ENCODE results near the gene PTPN2. TPM values are rescaled to one million over a fixed set of nuclear protein-coding genes. Genes with fewer than 3 reads are reported as not detected.

PTPN2 gene
- total RNA-seq, 2 experiments from 2014 or later: 49.4 to 53.8 TPM

DNA sequence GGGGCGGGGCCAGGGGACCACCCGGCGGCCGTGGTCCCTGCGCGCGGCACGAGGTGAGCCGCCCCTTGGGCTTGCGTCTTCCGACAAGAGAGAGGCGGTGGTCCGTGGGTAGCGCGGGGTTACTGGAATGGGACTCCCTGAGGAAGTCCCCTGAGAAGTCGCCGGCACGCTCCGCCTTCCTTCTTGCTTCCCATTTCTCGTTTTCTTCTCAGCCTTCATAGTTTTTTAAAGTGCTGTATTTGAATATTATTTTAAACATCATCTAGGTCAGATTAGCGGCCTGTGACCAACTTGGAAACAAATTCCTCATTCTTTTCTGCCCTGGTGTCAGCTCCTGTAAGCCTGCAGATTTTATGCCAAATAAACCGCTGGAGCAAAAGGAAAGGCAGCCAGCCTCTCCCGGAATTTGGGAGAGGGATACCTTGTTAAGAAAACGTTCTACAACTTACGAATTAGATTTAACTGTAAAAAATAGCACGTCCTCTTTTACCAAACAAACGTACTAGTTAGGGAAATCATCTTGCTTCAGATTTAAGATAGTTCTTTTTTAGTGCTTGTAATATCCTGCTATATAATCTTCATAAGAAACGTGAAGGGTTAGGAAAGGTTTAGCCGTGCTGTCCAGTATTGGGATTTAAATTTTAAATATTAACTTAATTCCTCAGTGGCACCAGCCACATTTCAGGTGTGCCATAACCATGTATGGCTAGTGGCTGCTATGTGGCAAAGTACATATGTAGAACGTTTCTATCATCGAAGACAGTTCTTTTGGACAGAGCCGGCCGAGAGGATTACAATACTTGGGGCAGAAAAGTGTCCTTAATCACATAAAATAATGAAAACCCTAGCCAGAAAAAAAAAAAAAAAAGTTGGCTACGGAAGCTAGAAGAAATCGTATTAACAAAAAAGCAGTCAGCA is 628 bp upstream of the PTPN2 start:
- CTCF ChIA-PET: interaction anchor here (1.3 kb wide), 1 partner anchor 331 kb away, joined by 4 read pairs; no protein-coding TSS in a partner anchor
- intact Hi-C loops (cut with DNase I, micrococcal nuclease): loop anchor here in 1 of 2 experiments (1.0 to 10.0 kb wide), 5 partner anchors 42 to 840 kb away; partner anchors contain the start of genes AFG3L2, CEP192, FAM210A and RNMT
- Mint-ChIP-seq H3K27me3 (no peaks in the 10 kb centered on the region), H3K4me1 (ENCODE audit: low read depth) (peaks cover 56% of the 10 kb centered on the region), H3K27ac (peak overlapping the region; percentile 99), H3K36me3 (ENCODE audit: low read depth) (peaks cover 18% of the 10 kb centered on the region), H3K4me3 (peak overlapping the region; percentile 97), H3K9me3 (no peaks in the 10 kb centered on the region)
- ATAC-seq (ENCODE audit: poor library complexity): no peak
- H3K4me1 ChIP-seq (ENCODE audit: insufficient read depth, low read length): peaks cover 41% of the 10 kb centered on the region
- TF ChIP-seq, protein P1, sequence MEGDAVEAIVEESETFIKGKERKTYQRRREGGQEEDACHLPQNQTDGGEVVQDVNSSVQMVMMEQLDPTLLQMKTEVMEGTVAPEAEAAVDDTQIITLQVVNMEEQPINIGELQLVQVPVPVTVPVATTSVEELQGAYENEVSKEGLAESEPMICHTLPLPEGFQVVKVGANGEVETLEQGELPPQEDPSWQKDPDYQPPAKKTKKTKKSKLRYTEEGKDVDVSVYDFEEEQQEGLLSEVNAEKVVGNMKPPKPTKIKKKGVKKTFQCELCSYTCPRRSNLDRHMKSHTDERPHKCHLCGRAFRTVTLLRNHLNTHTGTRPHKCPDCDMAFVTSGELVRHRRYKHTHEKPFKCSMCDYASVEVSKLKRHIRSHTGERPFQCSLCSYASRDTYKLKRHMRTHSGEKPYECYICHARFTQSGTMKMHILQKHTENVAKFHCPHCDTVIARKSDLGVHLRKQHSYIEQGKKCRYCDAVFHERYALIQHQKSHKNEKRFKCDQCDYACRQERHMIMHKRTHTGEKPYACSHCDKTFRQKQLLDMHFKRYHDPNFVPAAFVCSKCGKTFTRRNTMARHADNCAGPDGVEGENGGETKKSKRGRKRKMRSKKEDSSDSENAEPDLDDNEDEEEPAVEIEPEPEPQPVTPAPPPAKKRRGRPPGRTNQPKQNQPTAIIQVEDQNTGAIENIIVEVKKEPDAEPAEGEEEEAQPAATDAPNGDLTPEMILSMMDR (IDR thresholded peaks at IDR 0.05): no peak
- peak overlapping the region; percentile 77 for H3K4me3 ChIP-seq (ENCODE audit: low read length)
- DNase-seq: no peak
- POLR2A ChIA-PET: interaction anchor here (0.7 to 3.6 kb wide), 14 partner anchors 26 to 842 kb away, joined by 3 to 45 read pairs (median 8); partner anchors contain the start of genes AFG3L2, CEP192, CEP76 and FAM210A
- no peaks in the 10 kb centered on the region for H3K27me3 ChIP-seq (ENCODE audit: control insufficient read depth in 1 of 2, insufficient read depth in 2 of 2, low read length in 2 of 2)
- peak overlapping the region; percentile 79 to 99 for H3K27ac ChIP-seq (ENCODE audit: low read depth in 1 of 2, low read length in 2 of 2)
- no peaks in the 10 kb centered on the region for H3K9me3 ChIP-seq (ENCODE audit: control insufficient read depth in 1 of 2, insufficient read depth in 1 of 2, low read length in 2 of 2)
- no peaks in the 10 kb centered on the region for H3K36me3 ChIP-seq (ENCODE audit: insufficient read depth, low read length)

DNA sequence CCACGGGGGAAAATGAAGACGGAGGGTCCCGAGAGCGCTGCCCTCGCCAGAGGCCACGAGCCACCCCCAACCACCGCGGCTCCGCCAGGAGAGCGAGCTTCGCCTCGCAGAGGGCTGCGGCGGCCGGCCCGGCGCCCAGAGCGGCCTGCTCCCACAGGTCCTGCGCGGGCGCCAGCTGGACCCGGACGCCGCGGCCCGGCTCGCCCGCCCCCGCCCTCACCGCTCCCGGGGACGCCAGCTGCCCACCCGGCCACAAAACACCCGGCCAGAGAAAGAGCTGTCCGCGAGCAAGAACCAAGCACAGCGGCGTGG is 709 bp downstream of the PTPN2 start:
- no peaks in the 10 kb centered on the region for H3K9me3 ChIP-seq (ENCODE audit: control insufficient read depth in 1 of 2, insufficient read depth in 1 of 2, low read length in 2 of 2)
- ChIA-PET POLR2A (interaction anchor here (0.6 to 3.6 kb wide), 25 partner anchors 8 to 975 kb away, joined by 3 to 45 read pairs (median 5); partner anchors contain the start of genes AFG3L2, CEP192, CEP76 and PSMG2), CTCF (interaction anchor here (0.8 to 1.7 kb wide), 3 partner anchors 10 to 51 kb away, joined by 3 to 4 read pairs (median 3); no protein-coding TSS in a partner anchor)
- no peaks in the 10 kb centered on the region for H3K36me3 ChIP-seq (ENCODE audit: insufficient read depth, low read length)
- Mint-ChIP-seq H3K36me3 (ENCODE audit: low read depth) (peaks cover 18% of the 10 kb centered on the region), H3K4me1 (ENCODE audit: low read depth) (peaks cover 67% of the 10 kb centered on the region), H3K9me3 (no peaks in the 10 kb centered on the region), H3K27me3 (no peaks in the 10 kb centered on the region), H3K4me3 (peak overlapping the region; percentile 97), H3K27ac (peak overlapping the region; percentile 99)
- intact Hi-C loops (cut with DNase I, micrococcal nuclease): loop anchor here (2.0 to 10.0 kb wide), 4 partner anchors 41 to 841 kb away; partner anchors contain the start of genes FAM210A (in 1 of the 2) and RNMT (in 1 of the 2)
- ATAC-seq (ENCODE audit: poor library complexity) (no peak), DNase-seq (peak in 3 of 14 experiments; percentile 2 to 21 (median 8))
- peak overlapping the region; percentile 61 for H3K4me3 ChIP-seq (ENCODE audit: low read length)
- H3K27ac ChIP-seq (ENCODE audit: low read depth in 1 of 2, low read length in 2 of 2): peak overlapping the region; percentile 99
- TF ChIP-seq, protein P1 (IDR thresholded peaks at IDR 0.05): no peak
- peaks cover 47% of the 10 kb centered on the region for H3K4me1 ChIP-seq (ENCODE audit: insufficient read depth, low read length)
- no peaks in the 10 kb centered on the region for H3K27me3 ChIP-seq (ENCODE audit: control insufficient read depth in 1 of 2, insufficient read depth in 2 of 2, low read length in 2 of 2)

Measured in CD4-positive, alpha-beta T cell (primary cell).